Endothelial cell of umbilical vein (primary cell): ENCODE data around the gene MAPK8IP3. TPM values are rescaled to one million over a fixed set of nuclear protein-coding genes. Genes with fewer than 3 reads are reported as not detected.
A peak's percentile ranks its signal among the peaks of the same experiment; 100 is the strongest.

Experiments used
- BruUV-seq: library from RNA; stranded (reverse); fragments of 400-500 nt; replicated peaks from 2 replicates; lab custom pipeline; 2021; lab: Mats Ljungman, UMichigan
- CTCF ChIA-PET: fragments of 300-600, 350-600 bp; sonication (Branson Sonifier 250); formaldehyde crosslinking; loops from one replicate; lab custom pipeline; 2021; ENCODE audit warnings: antibody characterized with exemption, inconsistent platforms; lab: Charles Lee
- POLR2A ChIA-PET: fragments of 300-600, 350-600 bp; sonication (Branson Sonifier 250); formaldehyde crosslinking; loops from one replicate; lab custom pipeline; 2021; ENCODE audit warnings: antibody characterized with exemption, inconsistent platforms; lab: Charles Lee
- DNase-seq: peaks from one replicate; pipeline ENCODE4 v3.0.0-alpha.2; 2011; ENCODE audit warnings: low read depth, low spot score
- FAIRE-seq: peaks from 2 replicates; lab custom pipeline; 2011; peaks lifted over from hg19 to GRCh38; lab: Jason Lieb, UNC
- H2AFZ ChIP-seq: 2 replicates; pipeline ENCODE4 v1.6.0; 2012; ENCODE audit warnings: low read depth, low read length, control low read depth, inconsistent platforms
- H3K27ac ChIP-seq: 2 replicates; pipeline ENCODE4 v1.5.1; 2011; ENCODE audit warnings: low read depth, mild to moderate bottlenecking, control low read depth, low read length, moderate library complexity; ENCODE audit not compliant: insufficient read depth
- H3K27me3 ChIP-seq, 2 experiments: 2 replicates each; pipeline versions ENCODE4 v1.6.0 to v1.6.1; 2011; ENCODE audit warnings: low read length in 2 of 2, mixed read lengths in 1 of 2; ENCODE audit not compliant: control insufficient read depth in 2 of 2, insufficient read depth in 2 of 2
- H3K36me3 ChIP-seq, 2 experiments: 2 replicates in 1 of 2; 3 replicates in 1 of 2; pipeline ENCODE4 v1.5.1; 2011; ENCODE audit warnings: low read length in 2 of 2, mild to moderate bottlenecking in 1 of 2, moderate library complexity in 1 of 2; ENCODE audit not compliant: control insufficient read depth in 2 of 2, insufficient read depth in 2 of 2; ENCODE audit errors: extremely low read depth in 1 of 2
- H3K4me1 ChIP-seq: 3 replicates; pipeline ENCODE4 v1.5.1; 2011; ENCODE audit warnings: mild to moderate bottlenecking, low read length; ENCODE audit not compliant: control insufficient read depth, insufficient read depth; ENCODE audit errors: extremely low read depth
- H3K4me2 ChIP-seq: 2 replicates; pipeline ENCODE4 v1.6.1; 2011; ENCODE audit warnings: low read length, control low read depth, mixed read lengths; ENCODE audit not compliant: insufficient read depth
- H3K4me3 ChIP-seq, 3 experiments: fragments of 200-600 bp in 1 of 3; sonication (generic), shearing (Covaris generic) in 1 of 3; replicated peaks in 1 of 3; 2 replicates each; pipeline ENCODE4 v1.5.1; 2011 to 2016; ENCODE audit warnings: control low read depth in 3 of 3, low read length in 3 of 3, mild to moderate bottlenecking in 2 of 3, inconsistent platforms in 1 of 3, low read depth in 1 of 3, moderate library complexity in 1 of 3; ENCODE audit not compliant: insufficient read depth in 1 of 3
- H3K79me2 ChIP-seq: 2 replicates; pipeline ENCODE4 v1.6.0; 2012; ENCODE audit warnings: low read length, inconsistent platforms; ENCODE audit not compliant: control insufficient read depth, insufficient read depth
- H3K9ac ChIP-seq: replicated peaks from 2 replicates; pipeline ENCODE3; 2011; ENCODE audit warnings: low read length, control low read depth; ENCODE audit not compliant: insufficient read depth; ENCODE audit errors: extremely low read depth
- H3K9me1 ChIP-seq: replicated peaks from 3 replicates; pipeline ENCODE4 v1.6.0; 2011; ENCODE audit warnings: mild to moderate bottlenecking, low read length; ENCODE audit not compliant: control insufficient read depth, insufficient read depth; ENCODE audit errors: extremely low read depth
- H3K9me3 ChIP-seq: replicated peaks from 2 replicates; pipeline ENCODE4 v1.5.1; 2012; ENCODE audit warnings: low read length, inconsistent platforms; ENCODE audit not compliant: control insufficient read depth, insufficient read depth
- H4K20me1 ChIP-seq: replicated peaks from 2 replicates; pipeline ENCODE3; 2011; ENCODE audit warnings: mild to moderate bottlenecking, low read length; ENCODE audit not compliant: control insufficient read depth, insufficient read depth; ENCODE audit errors: extremely low read depth
- FOS ChIP-seq: IDR thresholded peaks from 2 replicates; pipeline ENCODE4 v1.6.1; 2011; ENCODE audit warnings: mild to moderate bottlenecking, low read length, moderate library complexity, borderline replicate concordance; ENCODE audit not compliant: insufficient read depth
- JUN ChIP-seq: IDR thresholded peaks from 2 replicates; pipeline ENCODE4 v1.6.1; 2011; ENCODE audit warnings: borderline replicate concordance, low read depth; ENCODE audit not compliant: insufficient read length, insufficient read depth
- MAX ChIP-seq: IDR thresholded peaks from 2 replicates; pipeline ENCODE4 v1.6.1; 2011; ENCODE audit not compliant: insufficient read depth, insufficient read length
- MYC ChIP-seq: IDR thresholded peaks from one replicate; pipeline ENCODE4 v1.6.1; 2011; ENCODE audit warnings: mild to moderate bottlenecking, low read depth, low read length
- POLR2A ChIP-seq: IDR thresholded peaks from 2 replicates; pipeline ENCODE4 v1.6.1; 2012; ENCODE audit warnings: low read depth, mild to moderate bottlenecking, control low read depth, low read length
- POLR2AphosphoS5 ChIP-seq: IDR thresholded peaks from 2 replicates; pipeline ENCODE4 v1.6.1; 2012; ENCODE audit warnings: low read depth, mild to moderate bottlenecking, control low read depth, low read length, moderate library complexity; ENCODE audit not compliant: insufficient read depth
- dilution Hi-C: fragments of 300-500 bp; cut with MboI; formaldehyde crosslinking; loops from one replicate; pipeline ENCODE4 v1.15.0; 2019; ENCODE audit warnings: low sequenced_read_pairs; ENCODE audit not compliant: extremely low pct_ligation_motif_present
- intact Hi-C: fragments of 100-400 bp; cut with micrococcal nuclease; formaldehyde crosslinking; loops from one replicate; pipeline ENCODE4 v1.10.0; 2022
- polyA plus RNA-seq, 4 experiments: library from polyadenylated mRNA; depleted of rRNA in 3 of 4; stranded (reverse) in 3 of 4; unstranded in 1 of 4; fragments of >200 nt; gene quantifications; 2 replicates each; pipeline versions ENCODE4 v1.2.1 to v1.2.3, GENCODE V29; 2011 to 2012; ENCODE audit warnings: missing spikeins in 1 of 4
- total RNA-seq: library from RNA; stranded (reverse); gene quantifications from 2 replicates; pipeline ENCODE4 v1.2.3, GENCODE V29; 2021
- TF ChIP-seq, protein P1 (sequence below), 2 donors: IDR thresholded peaks; 1 replicate in 1 of 2; 2 replicates in 1 of 2; pipeline ENCODE4 v1.5.1; 2011; ENCODE audit warnings: low read length in 2 of 2, mild to moderate bottlenecking in 2 of 2, moderate library complexity in 2 of 2, control low read depth in 1 of 2, inconsistent platforms in 1 of 2, low read depth in 1 of 2; ENCODE audit not compliant: insufficient read depth in 1 of 2; ENCODE audit errors: extremely low read depth in 1 of 2

The MAPK8IP3 gene
- total and polyA plus RNA-seq, 2 donors (not counting 3 experiments of a cell fraction or from before 2014, with no cell fraction given) = 40.7 to 92.2 TPM

DNA sequence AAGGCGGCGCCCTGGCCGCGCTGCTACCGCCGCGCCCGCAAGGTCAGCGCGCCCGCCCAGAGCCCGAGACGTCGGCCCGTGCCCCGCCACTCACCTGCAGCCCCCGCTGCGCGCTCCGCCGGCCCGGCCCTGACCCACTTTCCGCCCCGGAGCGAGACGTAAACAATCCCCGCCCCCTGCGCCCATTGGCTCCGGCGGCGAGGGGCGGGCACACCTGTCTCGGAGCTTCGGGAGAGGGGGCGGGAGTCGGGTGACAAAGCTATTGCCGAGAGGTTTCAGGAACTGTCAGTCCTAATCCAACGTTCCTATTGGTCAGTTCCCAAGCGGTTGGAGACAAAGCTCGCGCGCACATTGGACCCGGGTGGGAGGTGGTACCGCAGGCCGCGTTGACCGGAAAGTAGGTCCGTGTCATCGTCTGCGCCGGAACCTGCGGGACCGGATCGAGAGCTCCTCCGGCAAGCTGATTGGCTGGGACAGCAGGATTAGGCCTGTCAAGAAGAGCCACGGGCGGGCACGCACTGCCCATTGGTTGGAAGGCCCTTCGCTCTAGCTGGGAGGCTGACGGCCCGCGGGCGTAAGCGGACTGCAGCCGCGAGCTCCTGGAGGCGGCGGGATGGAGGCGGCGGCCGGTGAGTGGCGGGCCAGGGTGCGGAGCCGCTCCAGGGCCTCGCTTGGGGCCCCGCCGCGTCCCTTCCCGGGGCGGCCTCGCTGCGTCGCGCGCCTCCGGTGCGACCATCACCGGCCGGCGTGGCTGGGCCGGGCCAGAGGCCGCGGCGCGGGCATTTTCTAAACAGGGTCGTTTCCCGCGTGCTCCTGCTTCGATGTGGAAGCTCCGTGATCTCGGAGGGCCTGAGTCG, 76.6 kb downstream of the MAPK8IP3 start, which contains the start of the genes NUBP2 and SPSB3:
TSS of gene NUBP2 (plus strand) at position 553 of the 857 bp plus-strand sequence. CDS start at position 614, 61 bp downstream.
TSS of gene SPSB3 (minus strand) at position 164 of the 857 bp plus-strand sequence. CDS start 1,088 bp downstream, outside the sequence.
- Histone ChIP-seq H3K27ac (peak within 1 kb of the TSS; percentile 53), H3K4me3 (peak within 1 kb of the TSS; percentile 70 to 97 (median 90)), H3K27me3 (no peaks in the 10 kb centered on the region), H3K36me3 (peaks cover 0 to 32% of the 10 kb centered on the region in 2 experiments), H3K4me2 (peak within 1 kb of the TSS; percentile 85), H3K9me1 (no peaks in the 10 kb centered on the region), H3K4me1 (peaks cover 14% of the 10 kb centered on the region), H4K20me1 (no peaks in the 10 kb centered on the region), H3K9ac (peak within 1 kb of the TSS; percentile 89), H3K9me3 (no peaks in the 10 kb centered on the region), H3K79me2 (peaks cover 25% of the 10 kb centered on the region), H2AFZ (peak within 1 kb of the TSS; percentile 71)
- TF ChIP-seq MYC (no peak), POLR2A (peak; percentile 33), JUN (no peak), FOS (no peak), POLR2AphosphoS5 (peak; percentile 71), MAX (no peak)
- TF ChIP-seq, protein P1, sequence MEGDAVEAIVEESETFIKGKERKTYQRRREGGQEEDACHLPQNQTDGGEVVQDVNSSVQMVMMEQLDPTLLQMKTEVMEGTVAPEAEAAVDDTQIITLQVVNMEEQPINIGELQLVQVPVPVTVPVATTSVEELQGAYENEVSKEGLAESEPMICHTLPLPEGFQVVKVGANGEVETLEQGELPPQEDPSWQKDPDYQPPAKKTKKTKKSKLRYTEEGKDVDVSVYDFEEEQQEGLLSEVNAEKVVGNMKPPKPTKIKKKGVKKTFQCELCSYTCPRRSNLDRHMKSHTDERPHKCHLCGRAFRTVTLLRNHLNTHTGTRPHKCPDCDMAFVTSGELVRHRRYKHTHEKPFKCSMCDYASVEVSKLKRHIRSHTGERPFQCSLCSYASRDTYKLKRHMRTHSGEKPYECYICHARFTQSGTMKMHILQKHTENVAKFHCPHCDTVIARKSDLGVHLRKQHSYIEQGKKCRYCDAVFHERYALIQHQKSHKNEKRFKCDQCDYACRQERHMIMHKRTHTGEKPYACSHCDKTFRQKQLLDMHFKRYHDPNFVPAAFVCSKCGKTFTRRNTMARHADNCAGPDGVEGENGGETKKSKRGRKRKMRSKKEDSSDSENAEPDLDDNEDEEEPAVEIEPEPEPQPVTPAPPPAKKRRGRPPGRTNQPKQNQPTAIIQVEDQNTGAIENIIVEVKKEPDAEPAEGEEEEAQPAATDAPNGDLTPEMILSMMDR (IDR thresholded peaks at IDR 0.05; ENCODE audit: extremely low read depth in 1 of 2, insufficient read depth in 1 of 2, low read depth in 1 of 2, low read length in 2 of 2) = no peak
- DNase-seq (peak; percentile 100), FAIRE-seq (peak; percentile 100)
- POLR2A ChIA-PET = interaction anchor here (0.6 to 1.2 kb wide), 7 partner anchors 8 to 362 kb away, joined by 3 to 6 read pairs (median 3); partner anchors contain the start of genes EME2, FAHD1, HAGH and JPT2
- dilution Hi-C loops = no loop called here
- CTCF ChIA-PET = interaction anchor here (0.6 to 1.7 kb wide), 9 partner anchors 9 to 488 kb away, joined by 3 to 16 read pairs (median 3); partner anchors contain the start of genes EME2, FAHD1, HAGH and MAPK8IP3
- no TSS peak for BruUV-seq
- intact Hi-C loops = loop anchor here (1.0 to 10.0 kb wide), 4 partner anchors 9 to 478 kb away; partner anchors contain the start of genes FAHD1, HAGH, MRPS34 and UBE2I
